Testis (tissue), 3 donors: ENCODE measurements around the gene TFEB. TPM values are rescaled to one million over a fixed set of nuclear protein-coding genes. Genes with fewer than 3 reads are reported as not detected.

Source experiments
- DNase-seq: peaks from one replicate; pipeline ENCODE4 v3.0.0-alpha.2; 2019
- H3K27ac ChIP-seq, 2 donors: fragments of 200-600 bp; sonication (generic); one replicate each; pipeline ENCODE4 v1.5.1; 2019
- H3K27me3 ChIP-seq: fragments of 200-600 bp; sonication (generic); one replicate; pipeline ENCODE4 v1.5.1; 2019
- H3K36me3 ChIP-seq: fragments of 200-600 bp; sonication (generic); one replicate; pipeline ENCODE4 v1.5.1; 2017; ENCODE audit warnings: low read depth; ENCODE audit errors: missing control alignments
- H3K4me1 ChIP-seq: fragments of 200-600 bp; sonication (generic); one replicate; pipeline ENCODE4 v1.5.1; 2019
- H3K4me3 ChIP-seq, 2 donors: fragments of 200-600 bp; sonication (generic); one replicate each; pipeline ENCODE4 v1.5.1; 2017 to 2019
- H3K9me3 ChIP-seq: fragments of 200-600 bp; sonication (generic); one replicate; pipeline ENCODE4 v1.5.1; 2017
- POLR2A ChIP-seq: fragments of 450-650 bp; IDR thresholded peaks from one replicate; pipeline ENCODE4 v1.6.1; 2017; ENCODE audit warnings: antibody characterized with exemption, mild to moderate bottlenecking, moderate library complexity
- WGBS, 2 donors: methylation state at CpG; one replicate each; pipeline ENCODE4 v1.1.5; 2018; 5-methylcytosine and 5-hydroxymethylcytosine counted together
- intact Hi-C: fragments of 100-400 bp; cut with DNase I; formaldehyde crosslinking; loops from one replicate; pipeline ENCODE4 v1.15.1; 2023; ENCODE audit warnings: low total_unique reads
- polyA plus RNA-seq: library from polyadenylated mRNA; stranded (reverse); fragments of 350-450 nt; fragmentation: Illumina TruSeq; extraction: RNeasy Lipid Tissue Mini Kit (QIAGEN cat#74804); gene quantifications from one replicate; pipeline ENCODE4 v1.2.3, GENCODE V29; 2014; ENCODE audit warnings: low read depth, low replicate concordance; ENCODE audit not compliant: insufficient read depth
- total RNA-seq, 2 donors: library from RNA; depleted of rRNA; stranded (reverse); fragments of >200 nt; gene quantifications; one replicate each; pipeline ENCODE4 v1.2.3, GENCODE V29; 2016
- TF ChIP-seq, protein P1 (sequence below), 3 experiments: fragments of 450-650 bp in 2 of 3; fragments of 200-600 bp in 1 of 3; sonication (generic) in 1 of 3; IDR thresholded peaks; one replicate each; pipeline ENCODE4 v1.5.1; 2016 to 2019; ENCODE audit warnings: antibody characterized with exemption in 3 of 3, mild to moderate bottlenecking in 2 of 3, moderate library complexity in 1 of 3

Gene TFEB
- total and polyA plus RNA-seq, 3 donors from 2014 or later = 4.5 to 6.3 (median 5.2) TPM

DNA sequence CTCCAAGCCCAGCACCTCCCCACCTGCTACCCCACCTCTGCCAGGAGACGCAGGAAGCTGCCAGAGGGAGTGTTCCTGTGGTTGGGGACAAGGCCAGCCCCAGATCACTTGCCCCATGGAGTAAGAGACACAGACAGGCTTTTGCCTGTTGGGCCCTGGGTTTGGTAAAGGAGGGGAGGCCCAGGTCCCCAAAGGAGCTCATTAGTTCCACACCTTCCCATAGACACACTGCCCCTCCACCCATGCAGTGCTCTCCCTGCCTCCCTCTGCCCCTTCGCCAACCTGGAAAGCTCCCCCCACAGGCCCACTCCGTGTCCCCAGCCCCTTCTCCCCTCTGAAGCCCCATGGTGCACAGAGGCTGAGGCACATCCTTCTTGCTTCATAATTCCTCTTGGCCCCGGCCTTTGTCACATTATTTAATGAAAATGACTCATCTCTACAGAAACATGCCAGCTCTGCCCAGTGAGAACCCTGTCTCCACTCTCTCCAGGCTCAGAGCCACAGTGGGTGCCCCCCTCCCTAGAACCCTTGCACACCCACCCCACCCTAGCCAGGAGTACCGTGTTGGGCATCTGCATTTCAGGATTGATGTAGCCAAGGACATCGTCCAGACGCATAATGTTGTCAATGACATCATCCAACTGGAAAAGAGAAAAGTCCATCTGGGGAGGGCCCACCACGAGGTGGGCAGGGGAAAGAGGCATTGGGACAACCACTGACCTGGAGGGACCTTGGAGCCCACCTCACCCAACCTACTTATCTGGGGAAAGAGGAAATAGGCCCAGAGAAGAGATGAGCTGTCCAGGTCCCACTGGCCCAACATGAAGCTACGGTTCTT lies 46.0 kb downstream of the TFEB start:
- intact Hi-C loops = loop anchor here (10.0 kb wide), 1 partner anchor 225 kb away; no protein-coding TSS in a partner anchor
- no peaks in the 10 kb centered on the region for H3K9me3 ChIP-seq
- no peak overlapping the region for H3K27ac ChIP-seq
- DNase-seq = no peak
- no peaks in the 10 kb centered on the region for H3K36me3 ChIP-seq
- TF ChIP-seq, protein P1, sequence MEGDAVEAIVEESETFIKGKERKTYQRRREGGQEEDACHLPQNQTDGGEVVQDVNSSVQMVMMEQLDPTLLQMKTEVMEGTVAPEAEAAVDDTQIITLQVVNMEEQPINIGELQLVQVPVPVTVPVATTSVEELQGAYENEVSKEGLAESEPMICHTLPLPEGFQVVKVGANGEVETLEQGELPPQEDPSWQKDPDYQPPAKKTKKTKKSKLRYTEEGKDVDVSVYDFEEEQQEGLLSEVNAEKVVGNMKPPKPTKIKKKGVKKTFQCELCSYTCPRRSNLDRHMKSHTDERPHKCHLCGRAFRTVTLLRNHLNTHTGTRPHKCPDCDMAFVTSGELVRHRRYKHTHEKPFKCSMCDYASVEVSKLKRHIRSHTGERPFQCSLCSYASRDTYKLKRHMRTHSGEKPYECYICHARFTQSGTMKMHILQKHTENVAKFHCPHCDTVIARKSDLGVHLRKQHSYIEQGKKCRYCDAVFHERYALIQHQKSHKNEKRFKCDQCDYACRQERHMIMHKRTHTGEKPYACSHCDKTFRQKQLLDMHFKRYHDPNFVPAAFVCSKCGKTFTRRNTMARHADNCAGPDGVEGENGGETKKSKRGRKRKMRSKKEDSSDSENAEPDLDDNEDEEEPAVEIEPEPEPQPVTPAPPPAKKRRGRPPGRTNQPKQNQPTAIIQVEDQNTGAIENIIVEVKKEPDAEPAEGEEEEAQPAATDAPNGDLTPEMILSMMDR (IDR thresholded peaks at IDR 0.05) = no peak
- no peak for TF ChIP-seq POLR2A
- no peaks in the 10 kb centered on the region for H3K4me1 ChIP-seq
- H3K27me3 ChIP-seq = no peaks in the 10 kb centered on the region
- H3K4me3 ChIP-seq = no peak overlapping the region
- 80 to 83% methylated on average over 8 to 9 of the region's 9 CpGs for WGBS, 2 donors

DNA sequence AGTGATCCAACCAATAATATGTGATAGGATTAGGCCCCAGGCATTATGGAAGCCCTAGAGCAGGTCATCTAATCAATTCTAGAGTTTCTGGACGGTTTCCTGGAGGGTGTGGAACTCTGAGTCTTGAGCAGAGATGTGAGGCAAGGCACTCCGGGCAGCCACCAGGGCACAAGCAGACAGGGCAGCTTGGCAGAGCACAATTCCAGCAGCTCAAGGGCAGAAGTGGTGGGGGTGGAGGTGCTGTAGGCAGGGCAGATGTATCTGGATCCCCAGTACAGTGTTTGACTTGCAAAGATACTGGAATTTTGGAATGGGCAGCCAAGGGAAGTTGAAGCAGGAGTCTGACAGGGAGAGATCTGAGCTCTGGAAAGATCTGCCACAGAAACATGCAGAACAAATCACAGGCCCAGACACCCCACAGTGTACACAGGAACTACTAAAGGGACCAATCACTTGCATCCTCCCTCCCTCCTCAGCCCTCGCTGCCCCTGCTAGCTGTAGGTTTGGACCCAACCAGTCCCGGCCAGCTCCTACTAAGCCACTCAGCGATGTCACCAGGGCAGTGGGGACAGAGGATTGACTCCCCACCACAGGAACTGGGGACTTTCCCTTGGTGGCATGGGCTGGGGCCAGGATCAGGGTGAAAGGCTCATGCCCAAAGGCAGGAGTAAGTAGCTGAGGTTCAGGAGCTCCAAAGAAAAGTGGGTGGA lies 47.0 kb downstream of the TFEB start:
- TF ChIP-seq, protein P1 (IDR thresholded peaks at IDR 0.05) = no peak
- TF ChIP-seq POLR2A = no peak
- H3K4me3 ChIP-seq = no peak overlapping the region
- WGBS, 2 donors = 75 to 81% methylated on average over 5 of the region's 5 CpGs
- no peaks in the 10 kb centered on the region for H3K27me3 ChIP-seq
- no peak for DNase-seq
- no peak overlapping the region for H3K27ac ChIP-seq
- H3K9me3 ChIP-seq = no peaks in the 10 kb centered on the region
- intact Hi-C loops = loop anchor here (10.0 kb wide), 1 partner anchor 224 kb away; no protein-coding TSS in a partner anchor
- peaks cover 6% of the 10 kb centered on the region for H3K4me1 ChIP-seq
- H3K36me3 ChIP-seq = no peaks in the 10 kb centered on the region

DNA sequence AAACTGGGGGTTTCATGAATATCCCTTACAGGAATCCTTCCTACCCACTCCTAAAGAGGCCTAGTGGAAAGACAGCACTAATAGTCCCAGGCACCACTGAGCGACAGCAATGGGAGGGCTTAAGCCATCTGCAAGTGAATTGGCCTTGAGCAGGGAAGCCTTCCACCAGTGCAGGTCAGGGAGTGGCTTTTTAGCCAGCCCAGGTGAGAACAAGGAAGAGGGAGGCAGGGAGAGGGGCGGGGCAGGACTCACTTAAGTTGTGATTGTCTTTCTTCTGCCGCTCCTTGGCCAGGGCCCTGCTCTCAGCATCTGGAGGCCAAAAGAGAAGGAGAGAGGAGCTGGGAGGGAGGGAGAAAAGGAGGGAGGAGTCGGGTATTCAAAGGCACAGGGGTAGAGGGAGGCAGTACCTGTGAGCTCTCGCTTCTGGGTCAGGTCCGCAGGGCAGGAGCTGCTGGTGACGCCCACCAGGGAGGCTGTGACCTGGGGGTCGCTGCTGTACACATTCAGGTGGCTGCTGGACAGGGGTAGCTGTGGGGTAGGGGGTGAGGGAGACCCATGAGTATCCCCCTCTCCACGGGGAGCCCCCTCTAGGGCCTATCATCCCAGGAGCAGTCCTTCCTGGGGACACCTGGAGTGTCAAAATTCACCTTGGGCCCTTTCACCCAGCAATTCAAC lies 47.8 kb downstream of the TFEB start:
- intact Hi-C loops = loop anchor here (10.0 kb wide), 1 partner anchor 223 kb away; no protein-coding TSS in a partner anchor
- H3K4me3 ChIP-seq = no peak overlapping the region
- WGBS, 2 donors = 80 to 89% methylated on average over 8 to 9 of the region's 9 CpGs
- peaks cover 10% of the 10 kb centered on the region for H3K4me1 ChIP-seq
- H3K27me3 ChIP-seq = no peaks in the 10 kb centered on the region
- DNase-seq = no peak
- no peaks in the 10 kb centered on the region for H3K36me3 ChIP-seq
- no peaks in the 10 kb centered on the region for H3K9me3 ChIP-seq
- TF ChIP-seq, protein P1 (IDR thresholded peaks at IDR 0.05) = no peak
- no peak for TF ChIP-seq POLR2A
- H3K27ac ChIP-seq = no peak overlapping the region

DNA sequence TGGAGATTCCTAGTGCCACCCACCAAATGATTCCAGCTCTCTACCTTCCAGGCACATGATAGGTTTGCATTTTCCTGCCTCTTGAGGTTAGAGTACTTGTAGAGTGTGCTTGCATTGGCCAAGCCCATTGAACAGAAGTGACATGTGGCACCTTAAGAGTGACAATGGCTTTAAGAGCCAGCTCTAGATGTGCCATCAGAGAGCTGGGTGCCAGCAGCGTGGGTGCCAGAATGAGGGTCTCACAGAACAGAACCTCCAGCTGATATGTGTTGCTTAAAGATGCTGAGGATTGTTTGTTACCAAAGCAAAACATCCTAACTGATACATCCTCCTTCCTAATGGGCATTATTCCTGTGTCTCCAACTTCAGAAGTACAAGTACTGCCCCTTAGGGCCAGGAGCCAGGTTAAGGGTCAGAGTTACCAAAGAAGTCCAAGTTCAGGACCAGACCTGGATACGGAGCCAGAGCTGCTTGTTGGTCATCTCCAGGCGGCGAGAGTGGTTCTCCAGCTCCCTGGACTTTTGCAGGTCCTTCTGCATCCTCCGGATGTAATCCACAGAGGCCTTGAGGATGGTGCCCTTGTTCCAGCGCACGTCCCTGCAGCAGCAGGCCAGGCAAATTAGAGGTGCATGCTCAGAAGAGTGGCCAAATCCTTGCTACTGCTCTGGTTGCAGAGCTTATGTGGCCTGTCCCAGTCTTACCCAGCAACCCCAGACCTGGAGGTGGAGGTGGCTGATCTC lies 49.6 kb downstream of the TFEB start:
- H3K36me3 ChIP-seq = no peaks in the 10 kb centered on the region
- 89 to 93% methylated on average over 3 to 7 of the region's 7 CpGs for WGBS, 2 donors
- intact Hi-C loops = loop anchor here (10.0 kb wide), 1 partner anchor 221 kb away; no protein-coding TSS in a partner anchor

More for the DNA sequence above, 49.6 kb downstream of the TFEB start:
- Histone ChIP-seq H3K4me3 (no peak overlapping the region), H3K9me3 (no peaks in the 10 kb centered on the region), H3K4me1 (peaks cover 17% of the 10 kb centered on the region), H3K27ac (no peak overlapping the region), H3K27me3 (no peaks in the 10 kb centered on the region)
- no peak for TF ChIP-seq POLR2A
- TF ChIP-seq, protein P1 (IDR thresholded peaks at IDR 0.05) = no peak
- no peak for DNase-seq
